Hair follicle dermal papilla cell (primary cell): Measurements from ENCODE around the gene CAPNS1. TPM values are rescaled to one million over a fixed set of nuclear protein-coding genes. Genes with fewer than 3 reads are reported as not detected.

Experiments
- total RNA-seq: library from RNA; depleted of rRNA; stranded (reverse); fragments of >200 nt; gene quantifications from 2 replicates; pipeline ENCODE4 v1.2.3, GENCODE V29; 2012

Gene CAPNS1
- 476 and 492 TPM in 2 replicates for total RNA-seq

DNA sequence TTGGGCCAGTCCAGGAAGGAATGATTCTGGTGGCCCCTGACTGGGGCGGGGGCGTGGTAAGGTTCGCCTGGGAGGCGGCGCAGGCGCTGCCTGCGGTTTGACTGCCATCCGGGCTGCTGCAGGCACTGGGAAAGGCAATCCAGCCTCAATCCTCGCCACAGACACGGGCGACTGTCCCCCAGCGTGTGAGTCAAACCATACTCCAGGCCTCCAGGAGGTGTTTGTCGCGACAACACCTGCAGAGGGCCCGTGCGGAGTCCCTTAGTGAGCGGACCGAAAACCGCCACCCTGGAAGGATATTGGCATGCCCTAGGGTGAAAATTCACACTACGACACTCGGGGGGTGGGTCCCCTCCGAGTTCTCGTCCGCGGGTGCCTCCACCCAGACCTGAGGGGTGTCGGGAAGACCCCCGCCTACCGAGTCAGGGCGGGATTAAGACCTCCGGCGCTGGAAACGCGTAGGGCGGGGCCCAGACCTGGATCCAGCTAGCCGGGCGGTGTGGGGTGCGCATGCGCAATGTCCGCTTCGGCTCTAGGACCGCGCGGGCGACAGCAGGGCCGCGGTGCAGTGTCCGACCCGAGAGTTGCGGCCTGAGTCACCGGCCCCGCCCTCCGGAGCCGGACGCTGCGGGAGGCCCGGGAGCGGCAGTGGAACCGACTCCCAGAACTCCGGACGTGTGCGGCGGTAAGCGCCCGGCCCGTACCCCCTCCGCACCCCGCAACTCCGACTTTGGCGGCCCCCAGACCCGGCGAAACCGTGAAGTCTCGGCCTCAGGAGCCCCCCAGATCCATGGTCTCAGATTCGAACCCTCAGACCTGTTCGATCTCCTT, at the start of gene CAPNS1:
TSS of gene CAPNS1 (plus strand) at position 594 of the 831 bp plus-strand sequence. CDS start 946 bp downstream, outside the sequence.

DNA sequence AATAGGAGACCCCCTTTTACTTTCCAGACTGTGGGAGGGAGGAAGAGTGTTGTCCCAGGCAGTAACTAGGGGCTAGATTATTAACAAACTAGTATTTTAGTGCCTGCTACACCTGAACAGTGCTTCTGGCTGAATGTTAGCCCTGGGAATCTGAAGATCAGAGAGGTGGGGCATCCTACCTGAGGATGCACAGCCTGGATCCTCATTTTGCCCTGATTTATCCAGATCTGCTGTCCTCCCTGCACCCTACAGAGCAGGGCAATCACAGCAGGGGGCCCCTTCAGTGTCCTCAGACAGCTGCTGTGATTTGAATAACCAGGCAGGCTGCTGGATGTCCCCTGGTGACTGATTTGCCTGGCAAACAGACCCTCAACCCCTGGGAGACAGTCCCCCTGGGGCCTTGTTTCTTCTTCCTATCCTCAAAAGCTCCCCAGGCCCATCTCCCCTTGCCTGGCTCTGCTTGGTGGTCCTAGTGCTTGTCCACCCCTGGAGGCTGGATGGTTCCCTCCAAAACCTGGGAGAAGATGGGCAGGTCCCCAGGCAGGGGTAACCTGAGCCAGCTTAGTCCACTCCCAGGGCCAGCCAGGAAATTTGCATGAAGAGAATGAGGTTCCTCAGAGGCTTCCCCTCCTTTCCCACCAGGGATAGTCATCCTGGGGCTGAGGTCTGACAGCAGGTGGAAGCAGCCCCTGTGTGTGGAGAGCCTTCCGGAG, 29.2 kb upstream of the CAPNS1 start, which contains the start of gene OVOL3:
TSS of gene OVOL3 (plus strand) at position 657 of the 713 bp plus-strand sequence. CDS start 60 bp downstream, outside the sequence.

DNA sequence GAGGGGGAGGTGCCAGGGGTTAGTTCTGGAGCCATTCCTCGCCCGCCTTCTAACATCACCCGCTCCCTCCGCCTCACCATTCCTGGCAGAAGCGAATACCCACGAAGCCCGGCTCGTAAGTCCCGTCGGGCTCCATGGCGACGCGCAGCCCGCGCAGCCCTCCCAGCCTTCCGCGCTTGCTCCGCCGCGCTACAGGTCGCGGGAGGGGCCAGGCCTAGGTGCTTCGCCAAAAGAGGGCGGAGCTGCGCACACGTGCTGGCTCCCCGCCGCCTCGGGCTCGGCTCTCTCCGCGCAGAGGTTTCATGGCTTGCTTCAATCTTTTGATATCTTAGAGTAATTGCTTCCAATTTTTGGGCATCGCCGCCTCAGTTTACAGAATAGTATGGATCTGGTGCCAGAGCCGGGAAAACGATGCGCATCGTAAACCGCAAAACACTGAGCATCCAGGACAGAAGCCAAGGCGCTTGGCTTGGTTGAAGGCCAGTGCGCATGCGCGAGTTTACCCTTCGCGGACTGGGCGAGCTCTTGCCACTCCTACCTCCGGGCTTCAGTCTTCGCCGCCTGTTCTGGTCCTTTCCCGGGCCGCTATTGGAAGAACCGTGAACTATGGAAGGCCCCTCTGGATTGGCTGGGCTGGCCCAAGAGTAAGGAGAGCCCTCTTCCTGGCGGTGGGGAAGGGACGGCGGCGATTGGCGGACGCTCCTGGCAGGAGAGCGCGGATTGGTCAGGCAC, 25.0 kb upstream of the CAPNS1 start, which contains the start of gene POLR2I:
TSS of gene POLR2I (minus strand) at position 155 of the 732 bp plus-strand sequence. CDS start at position 136, 19 bp downstream.

DNA sequence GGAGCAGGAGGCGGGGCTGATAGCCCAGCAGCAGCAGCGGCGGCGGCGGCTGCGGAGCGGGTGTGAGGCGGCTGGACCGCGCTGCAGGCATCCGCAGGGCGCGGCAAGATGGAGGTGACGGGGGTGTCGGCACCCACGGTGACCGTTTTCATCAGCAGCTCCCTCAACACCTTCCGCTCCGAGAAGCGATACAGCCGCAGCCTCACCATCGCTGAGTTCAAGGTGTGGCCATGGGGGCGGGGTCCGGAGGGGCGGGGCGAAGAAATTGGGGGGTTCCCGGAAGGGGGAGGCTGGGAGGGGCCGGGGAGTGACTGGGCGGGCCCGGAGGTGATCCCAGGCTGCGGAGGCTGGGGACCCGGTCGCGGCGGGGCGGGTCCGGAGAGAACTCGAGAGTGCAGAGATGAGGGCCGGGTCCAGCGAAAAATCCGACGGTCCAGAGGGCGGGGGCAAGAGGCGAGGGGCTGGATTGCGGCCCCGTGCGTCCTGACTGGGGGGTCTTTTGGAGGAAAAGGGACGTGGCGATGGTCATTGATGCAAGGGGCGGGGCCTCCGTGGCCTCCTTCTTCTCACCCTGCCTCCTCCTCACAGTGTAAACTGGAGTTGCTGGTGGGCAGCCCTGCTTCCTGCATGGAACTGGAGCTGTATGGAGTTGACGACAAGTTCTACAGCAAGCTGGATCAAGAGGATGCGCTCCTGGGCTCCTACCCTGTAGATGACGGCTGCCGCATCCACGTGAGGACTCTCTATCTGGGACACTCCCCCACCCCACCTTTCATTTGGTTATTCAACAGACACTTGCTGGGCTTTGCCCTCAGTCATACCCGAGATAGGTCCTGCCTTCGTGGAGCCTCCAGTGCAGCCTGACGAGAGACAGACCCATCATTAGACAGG, 24.2 kb upstream of the CAPNS1 start, which contains the start of gene TBCB:
TSS of gene TBCB (plus strand) at position 16 of the 891 bp plus-strand sequence. CDS start at position 109, 93 bp downstream.

DNA sequence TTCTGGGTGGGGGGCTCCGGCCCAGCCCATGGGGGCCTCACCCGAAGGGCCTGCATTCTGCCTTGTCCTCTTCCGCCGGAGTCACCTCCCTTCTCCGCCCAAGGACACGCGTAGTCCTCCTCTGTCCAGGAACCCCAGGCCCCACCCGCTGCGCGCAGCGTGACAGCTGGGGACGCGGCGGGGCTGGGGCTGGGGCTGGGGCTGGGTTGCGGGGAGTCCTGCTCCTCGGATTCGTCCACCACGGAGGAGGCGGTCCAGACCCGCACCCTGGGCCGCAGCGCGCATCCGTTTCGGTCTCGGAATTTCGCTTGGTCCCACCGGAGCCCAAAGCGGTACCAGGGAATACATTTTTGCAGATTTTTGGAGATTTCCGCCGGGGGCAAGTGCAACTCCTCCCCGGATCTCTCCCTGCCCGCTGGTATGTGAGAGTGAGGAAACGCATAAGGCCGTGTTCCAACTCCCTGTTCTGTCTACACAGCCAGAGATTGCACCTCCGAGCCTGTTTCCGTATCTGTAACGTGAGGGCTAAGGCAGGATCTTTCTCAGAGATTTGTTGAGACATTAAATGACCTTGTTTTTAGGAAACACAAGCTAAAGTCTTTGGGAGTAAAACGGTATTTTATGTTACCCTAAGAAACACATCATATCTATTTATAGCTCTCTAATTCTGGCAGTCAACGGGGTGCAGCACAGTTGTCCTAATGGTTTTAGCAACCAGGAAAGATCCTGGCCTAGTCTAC, 12.7 kb downstream of the CAPNS1 start, which contains the start of gene COX7A1:
TSS of gene COX7A1 (minus strand) at position 96 of the 740 bp plus-strand sequence. CDS start at position 56, 40 bp downstream.

Other genes with a start within 250 kb of the CAPNS1 start
- 4.1 and 14.8 TPM in 2 replicates for gene NFKBID, start 239.5 kb upstream of the CAPNS1 start, total RNA-seq
- gene HCST, start 237.5 kb upstream of the CAPNS1 start, total RNA-seq = 0.81 TPM in 1 of 2 replicates, not detected in the other
- 0.73 TPM in 1 of 2 replicates, not detected in the other for gene TYROBP, start 231.8 kb upstream of the CAPNS1 start, total RNA-seq
- gene LRFN3, start 203.7 kb upstream of the CAPNS1 start, total RNA-seq = 5.8 and 6.0 TPM in 2 replicates
- 9.9 and 22.1 TPM in 2 replicates for gene SDHAF1, start 144.9 kb upstream of the CAPNS1 start, total RNA-seq
- gene SYNE4, start 131.3 kb upstream of the CAPNS1 start, total RNA-seq = not detected in 2 replicates
- gene ALKBH6, start 125.9 kb upstream of the CAPNS1 start, total RNA-seq = 10.9 and 16.6 TPM in 2 replicates
- 20.4 and 22.8 TPM in 2 replicates for gene CLIP3, start 107.2 kb upstream of the CAPNS1 start, total RNA-seq
- 8.0 and 8.9 TPM in 2 replicates for gene THAP8, start 85.8 kb upstream of the CAPNS1 start, total RNA-seq
- 1.5 and 2.2 TPM in 2 replicates for gene WDR62, start 85.2 kb upstream of the CAPNS1 start, total RNA-seq
- not detected in 2 replicates for gene OVOL3, start 28.9 kb upstream of the CAPNS1 start, total RNA-seq
- gene POLR2I, start 25.2 kb upstream of the CAPNS1 start, total RNA-seq = 17.2 and 19.8 TPM in 2 replicates
- 131 and 159 TPM in 2 replicates for gene TBCB, start 24.6 kb upstream of the CAPNS1 start, total RNA-seq
- 13.3 and 14.1 TPM in 2 replicates for gene COX7A1, start 12.4 kb downstream of the CAPNS1 start, total RNA-seq
- 6.8 and 8.6 TPM in 2 replicates for gene ZNF565, start 74.6 kb downstream of the CAPNS1 start, total RNA-seq
- gene ZNF146, start 75.0 kb downstream of the CAPNS1 start, total RNA-seq = 71.5 and 83.9 TPM in 2 replicates
- gene ZFP14, start 239.1 kb downstream of the CAPNS1 start, total RNA-seq = 2.4 and 2.9 TPM in 2 replicates